Stimulated activated effector memory CD8-positive, alpha-beta T cell treated with anti-CD3 and anti-CD28 coated beads, Interleukin-12 subunit alpha, Interleukin-12 subunit beta, amount 100 ng/mL, for 72 hours (primary cell): ENCODE measurements around the gene ZNF76.

Source experiments
- ATAC-seq: fragments of 150-1000 bp; cut with Tn5 transposase; 2 replicates; pipeline ENCODE4 v1.10.0; 2021
- DNase-seq, 2 donors: peaks; one replicate each; pipeline ENCODE4 v3.0.0; 2021 to 2022; ENCODE audit warnings: low spot score in 2 of 2
- H3K27ac Mint-ChIP-seq: one replicate; pipeline ENCODE4 v1.8.0; 2022; ENCODE audit warnings: mild to moderate bottlenecking, mixed read lengths
- H3K36me3 Mint-ChIP-seq: one replicate; pipeline ENCODE4 v1.8.0; 2022; ENCODE audit warnings: mild to moderate bottlenecking, mixed read lengths
- H3K4me1 Mint-ChIP-seq: one replicate; pipeline ENCODE4 v1.8.0; 2022; ENCODE audit warnings: mixed read lengths
- H3K4me3 Mint-ChIP-seq: one replicate; pipeline ENCODE4 v1.8.0; 2022; ENCODE audit warnings: mild to moderate bottlenecking, mixed read lengths
- H3K9me3 Mint-ChIP-seq: one replicate; pipeline ENCODE4 v1.8.0; 2022; ENCODE audit warnings: mixed read lengths

ZNF76 gene

GRCh38 chr6:35248300-35248699, 11.2 kb upstream of the ZNF76 start:
- DNase-seq (no peak), ATAC-seq (peak; percentile 55)
- Mint-ChIP-seq H3K4me3 (peak overlapping the region; percentile 27), H3K36me3 (no peaks in the 10 kb centered on the region), H3K27ac (peak overlapping the region; percentile 30), H3K4me1 (peaks cover 30% of the 10 kb centered on the region), H3K9me3 (no peaks in the 10 kb centered on the region)

- no peak overlapping the region for H3K4me3 Mint-ChIP-seq
- no peaks in the 10 kb centered on the region for H3K36me3 Mint-ChIP-seq
- no peaks in the 10 kb centered on the region for H3K9me3 Mint-ChIP-seq
- peaks cover 30% of the 10 kb centered on the region for H3K4me1 Mint-ChIP-seq
- H3K27ac Mint-ChIP-seq: peak overlapping the region; percentile 30
- ATAC-seq: no peak
- no peak for DNase-seq
Observed at GRCh38 chr6:35248965-35249364, 10.6 kb upstream of the ZNF76 start.

- no peak for ATAC-seq
- peaks cover 25% of the 10 kb centered on the region for H3K4me1 Mint-ChIP-seq
- H3K36me3 Mint-ChIP-seq: no peaks in the 10 kb centered on the region
- H3K9me3 Mint-ChIP-seq: no peaks in the 10 kb centered on the region
- no peak overlapping the region for H3K27ac Mint-ChIP-seq
- DNase-seq: no peak
- H3K4me3 Mint-ChIP-seq: no peak overlapping the region
Observed at GRCh38 chr6:35251949-35252348, 7.6 kb upstream of the ZNF76 start.

GRCh38 chr6:35253249-35253648, 6.3 kb upstream of the ZNF76 start:
- Mint-ChIP-seq H3K4me1 (peaks cover 17% of the 10 kb centered on the region), H3K36me3 (no peaks in the 10 kb centered on the region), H3K9me3 (no peaks in the 10 kb centered on the region), H3K27ac (no peak overlapping the region), H3K4me3 (no peak overlapping the region)
- ATAC-seq (no peak), DNase-seq (no peak)

GRCh38 chr6:35258336-35258735, 1.2 kb upstream of the ZNF76 start:
- peak overlapping the region; percentile 94 for H3K27ac Mint-ChIP-seq
- H3K4me1 Mint-ChIP-seq: peaks cover 36% of the 10 kb centered on the region
- H3K9me3 Mint-ChIP-seq: no peaks in the 10 kb centered on the region
- DNase-seq: no peak
- H3K36me3 Mint-ChIP-seq: peaks cover 15% of the 10 kb centered on the region
- peak overlapping the region; percentile 95 for H3K4me3 Mint-ChIP-seq
- ATAC-seq: no peak

- H3K4me1 Mint-ChIP-seq: peaks cover 40% of the 10 kb centered on the region
- peaks cover 15% of the 10 kb centered on the region for H3K36me3 Mint-ChIP-seq
- H3K27ac Mint-ChIP-seq: peak overlapping the region; percentile 94
- no peaks in the 10 kb centered on the region for H3K9me3 Mint-ChIP-seq
- ATAC-seq: peak; percentile 44
- peak overlapping the region; percentile 95 for H3K4me3 Mint-ChIP-seq
- DNase-seq: no peak
Observed at GRCh38 chr6:35258858-35259193, 709 bp upstream of the ZNF76 start.

- Mint-ChIP-seq H3K4me3 (peak overlapping the region; percentile 95), H3K27ac (peak overlapping the region; percentile 94), H3K9me3 (no peaks in the 10 kb centered on the region), H3K4me1 (peaks cover 48% of the 10 kb centered on the region), H3K36me3 (peaks cover 15% of the 10 kb centered on the region)
- ATAC-seq: peak; percentile 74
- DNase-seq: peak; percentile 55 to 87
Observed at GRCh38 chr6:35259948-35260590, 534 bp downstream of the ZNF76 start.

- peak overlapping the region; percentile 95 for H3K4me3 Mint-ChIP-seq
- H3K27ac Mint-ChIP-seq: peak overlapping the region; percentile 94
- H3K4me1 Mint-ChIP-seq: peaks cover 53% of the 10 kb centered on the region
- peaks cover 15% of the 10 kb centered on the region for H3K36me3 Mint-ChIP-seq
- ATAC-seq: no peak
- DNase-seq: no peak
- no peaks in the 10 kb centered on the region for H3K9me3 Mint-ChIP-seq
Observed at GRCh38 chr6:35260591-35261570, 1.3 kb downstream of the ZNF76 start.

GRCh38 chr6:35262596-35262995, 3.1 kb downstream of the ZNF76 start:
- Mint-ChIP-seq H3K4me3 (no peak overlapping the region), H3K9me3 (no peaks in the 10 kb centered on the region), H3K36me3 (peaks cover 15% of the 10 kb centered on the region), H3K4me1 (peaks cover 58% of the 10 kb centered on the region), H3K27ac (peak overlapping the region; percentile 36)
- ATAC-seq (no peak), DNase-seq (no peak)

GRCh38 chr6:35264550-35265274, 5.2 kb downstream of the ZNF76 start:
- H3K4me1 Mint-ChIP-seq: peaks cover 55% of the 10 kb centered on the region
- ATAC-seq (no peak), DNase-seq (no peak)
- peak overlapping the region; percentile 73 for H3K27ac Mint-ChIP-seq
- H3K9me3 Mint-ChIP-seq: no peaks in the 10 kb centered on the region
- peaks cover 8% of the 10 kb centered on the region for H3K36me3 Mint-ChIP-seq
- peak overlapping the region; percentile 30 for H3K4me3 Mint-ChIP-seq

- H3K9me3 Mint-ChIP-seq: no peaks in the 10 kb centered on the region
- H3K4me3 Mint-ChIP-seq: no peak overlapping the region
- DNase-seq: no peak
- ATAC-seq: no peak
- H3K4me1 Mint-ChIP-seq: peaks cover 49% of the 10 kb centered on the region
- H3K36me3 Mint-ChIP-seq: peaks cover 5% of the 10 kb centered on the region
- no peak overlapping the region for H3K27ac Mint-ChIP-seq
Observed at GRCh38 chr6:35265523-35265922, 6.0 kb downstream of the ZNF76 start.

GRCh38 chr6:35267446-35267845, 7.9 kb downstream of the ZNF76 start:
- H3K4me3 Mint-ChIP-seq: no peak overlapping the region
- no peak for ATAC-seq
- H3K4me1 Mint-ChIP-seq: peaks cover 34% of the 10 kb centered on the region
- no peaks in the 10 kb centered on the region for H3K9me3 Mint-ChIP-seq
- no peak overlapping the region for H3K27ac Mint-ChIP-seq
- peaks cover 6% of the 10 kb centered on the region for H3K36me3 Mint-ChIP-seq
- DNase-seq: no peak

GRCh38 chr6:35267897-35268296, 8.4 kb downstream of the ZNF76 start:
- H3K4me3 Mint-ChIP-seq: no peak overlapping the region
- no peak for ATAC-seq
- H3K4me1 Mint-ChIP-seq: peaks cover 29% of the 10 kb centered on the region
- no peak overlapping the region for H3K27ac Mint-ChIP-seq
- H3K36me3 Mint-ChIP-seq: peaks cover 6% of the 10 kb centered on the region
- DNase-seq: no peak
- no peaks in the 10 kb centered on the region for H3K9me3 Mint-ChIP-seq

GRCh38 chr6:35272005-35272404, 12.5 kb downstream of the ZNF76 start:
- Mint-ChIP-seq H3K36me3 (peaks cover 6% of the 10 kb centered on the region), H3K4me3 (no peak overlapping the region), H3K27ac (no peak overlapping the region), H3K9me3 (no peaks in the 10 kb centered on the region), H3K4me1 (peaks cover 14% of the 10 kb centered on the region)
- DNase-seq (no peak), ATAC-seq (no peak)

- H3K4me1 Mint-ChIP-seq: peaks cover 13% of the 10 kb centered on the region
- no peak for DNase-seq
- no peaks in the 10 kb centered on the region for H3K9me3 Mint-ChIP-seq
Observed at GRCh38 chr6:35273822-35274559, 14.5 kb downstream of the ZNF76 start.

More at GRCh38 chr6:35273822-35274559, 14.5 kb downstream of the ZNF76 start:
- no peak overlapping the region for H3K4me3 Mint-ChIP-seq
- peaks cover 6% of the 10 kb centered on the region for H3K36me3 Mint-ChIP-seq
- ATAC-seq: no peak
- H3K27ac Mint-ChIP-seq: no peak overlapping the region
